K562 (cell line): ENCODE data around the gene SERPIND1.

Experiments
- JUND ChIP-seq, 2 experiments: IDR thresholded peaks; 2 replicates in 1 of 2; 3 replicates in 1 of 2; pipeline ENCODE4 v1.6.1; 2011; ENCODE audit warnings: borderline replicate concordance in 2 of 2, low read depth in 2 of 2, low read length in 2 of 2, improper control_type of control experiment in 1 of 2, missing biosample characterization in 1 of 2, missing genetic modification characterization in 1 of 2, missing genetic modification reagents in 1 of 2
- KLF10 ChIP-seq: fragments of 250-450 bp; sonication (Bioruptor Pico); IDR thresholded peaks from 2 replicates; pipeline ENCODE4 v1.6.1; 2021; ENCODE audit warnings: matching md5 sums
- MAFG ChIP-seq: fragments of 450-650 bp; conservative IDR thresholded peaks from 2 replicates; pipeline ENCODE4 v1.6.1; 2016; ENCODE audit warnings: missing genetic modification characterization, missing compliant biosample characterization
- POLR2A ChIP-seq: fragments of 450-650 bp; conservative IDR thresholded peaks from 2 replicates; pipeline ENCODE4 v1.6.1; 2016
- SIX5 ChIP-seq, 2 experiments: IDR thresholded peaks; 2 replicates each; pipeline ENCODE4 v1.6.1; 2011; ENCODE audit warnings: low read length in 2 of 2, borderline replicate concordance in 1 of 2, low read depth in 1 of 2, mild to moderate bottlenecking in 1 of 2, moderate library complexity in 1 of 2; ENCODE audit not compliant: insufficient read depth in 1 of 2
- XRCC4 ChIP-seq: IDR thresholded peaks from one replicate; pipeline ENCODE4 v1.6.1; 2011; ENCODE audit not compliant: insufficient read depth, insufficient read length; ENCODE audit errors: extremely low read depth
- TF ChIP-seq, protein P1 (sequence below), 3 experiments: IDR thresholded peaks in 2 of 3; conservative IDR thresholded peaks in 1 of 3; 2 replicates each; pipeline ENCODE4 v1.5.1; 2011 to 2012; ENCODE audit warnings: low read length in 3 of 3, mild to moderate bottlenecking in 3 of 3, control low read depth in 2 of 3, improper control_type of control experiment in 1 of 3, inconsistent platforms in 1 of 3, low read depth in 1 of 3, mixed read lengths in 1 of 3, moderate library complexity in 1 of 3; ENCODE audit not compliant: insufficient read depth in 2 of 3
- TF ChIP-seq, protein P2 (sequence below): sonication (generic); formaldehyde crosslinking; IDR thresholded peaks from 2 replicates; pipeline ENCODE4 v1.8.0; 2023; ENCODE audit warnings: mild to moderate bottlenecking, missing genetic modification reagents

DNA sequence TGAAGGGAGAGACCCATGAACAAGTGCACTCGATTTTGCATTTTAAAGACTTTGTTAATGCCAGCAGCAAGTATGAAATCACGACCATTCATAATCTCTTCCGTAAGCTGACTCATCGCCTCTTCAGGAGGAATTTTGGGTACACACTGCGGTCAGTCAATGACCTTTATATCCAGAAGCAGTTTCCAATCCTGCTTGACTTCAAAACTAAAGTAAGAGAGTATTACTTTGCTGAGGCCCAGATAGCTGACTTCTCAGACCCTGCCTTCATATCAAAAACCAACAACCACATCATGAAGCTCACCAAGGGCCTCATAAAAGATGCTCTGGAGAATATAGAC, 5.9 kb downstream of the SERPIND1 start:
- no peak for TF ChIP-seq POLR2A
- TF ChIP-seq, protein P1, sequence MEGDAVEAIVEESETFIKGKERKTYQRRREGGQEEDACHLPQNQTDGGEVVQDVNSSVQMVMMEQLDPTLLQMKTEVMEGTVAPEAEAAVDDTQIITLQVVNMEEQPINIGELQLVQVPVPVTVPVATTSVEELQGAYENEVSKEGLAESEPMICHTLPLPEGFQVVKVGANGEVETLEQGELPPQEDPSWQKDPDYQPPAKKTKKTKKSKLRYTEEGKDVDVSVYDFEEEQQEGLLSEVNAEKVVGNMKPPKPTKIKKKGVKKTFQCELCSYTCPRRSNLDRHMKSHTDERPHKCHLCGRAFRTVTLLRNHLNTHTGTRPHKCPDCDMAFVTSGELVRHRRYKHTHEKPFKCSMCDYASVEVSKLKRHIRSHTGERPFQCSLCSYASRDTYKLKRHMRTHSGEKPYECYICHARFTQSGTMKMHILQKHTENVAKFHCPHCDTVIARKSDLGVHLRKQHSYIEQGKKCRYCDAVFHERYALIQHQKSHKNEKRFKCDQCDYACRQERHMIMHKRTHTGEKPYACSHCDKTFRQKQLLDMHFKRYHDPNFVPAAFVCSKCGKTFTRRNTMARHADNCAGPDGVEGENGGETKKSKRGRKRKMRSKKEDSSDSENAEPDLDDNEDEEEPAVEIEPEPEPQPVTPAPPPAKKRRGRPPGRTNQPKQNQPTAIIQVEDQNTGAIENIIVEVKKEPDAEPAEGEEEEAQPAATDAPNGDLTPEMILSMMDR (IDR thresholded peaks at IDR 0.05 in 2 of 3, conservative IDR thresholded peaks at IDR 0.05 in 1 of 3; ENCODE audit: insufficient read depth in 2 of 3, low read depth in 1 of 3, low read length in 3 of 3): no peak
- no peak for TF ChIP-seq SIX5 (IDR thresholded peaks at IDR 0.05; ENCODE audit: borderline replicate concordance in 1 of 2, insufficient read depth in 1 of 2, low read depth in 1 of 2, low read length in 2 of 2)
- TF ChIP-seq XRCC4: no peak
- no peak for TF ChIP-seq KLF10 (CRISPR knock-in tag)
- TF ChIP-seq MAFG: no peak
- TF ChIP-seq, protein P2, sequence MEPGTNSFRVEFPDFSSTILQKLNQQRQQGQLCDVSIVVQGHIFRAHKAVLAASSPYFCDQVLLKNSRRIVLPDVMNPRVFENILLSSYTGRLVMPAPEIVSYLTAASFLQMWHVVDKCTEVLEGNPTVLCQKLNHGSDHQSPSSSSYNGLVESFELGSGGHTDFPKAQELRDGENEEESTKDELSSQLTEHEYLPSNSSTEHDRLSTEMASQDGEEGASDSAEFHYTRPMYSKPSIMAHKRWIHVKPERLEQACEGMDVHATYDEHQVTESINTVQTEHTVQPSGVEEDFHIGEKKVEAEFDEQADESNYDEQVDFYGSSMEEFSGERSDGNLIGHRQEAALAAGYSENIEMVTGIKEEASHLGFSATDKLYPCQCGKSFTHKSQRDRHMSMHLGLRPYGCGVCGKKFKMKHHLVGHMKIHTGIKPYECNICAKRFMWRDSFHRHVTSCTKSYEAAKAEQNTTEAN (CRISPR knock-in tag): no peak
- TF ChIP-seq JUND (IDR thresholded peaks at IDR 0.05; ENCODE audit: borderline replicate concordance, low read depth, low read length): peak; percentile 68; the same call in 1 of the 2 replicates
- no peak for TF ChIP-seq JUND (tag; IDR thresholded peaks at IDR 0.05; ENCODE audit: borderline replicate concordance, low read depth, low read length)
